Measurements from ENCODE around the gene IDUA.

Gene IDUA

GRCh38 chr4:956531-957230, 30.2 kb upstream of the IDUA start:
- DNase-seq, result no peak

GRCh38 chr4:957231-957580, 29.6 kb upstream of the IDUA start:
- no peak for DNase-seq

- DNase-seq, result no peak
These were observed 29.1 kb upstream of the IDUA start for GRCh38 chr4:957581-958313.

- no peak for DNase-seq
These were observed 28.6 kb upstream of the IDUA start for GRCh38 chr4:958314-958665.

- DNase-seq, result no peak
These were observed 28.0 kb upstream of the IDUA start for GRCh38 chr4:958696-959337.

GRCh38 chr4:959338-960139, 27.3 kb upstream of the IDUA start:
- no peak for DNase-seq

GRCh38 chr4:960140-960635, 26.7 kb upstream of the IDUA start:
- no peak for DNase-seq

- DNase-seq, result no peak
These were observed 26.1 kb upstream of the IDUA start for GRCh38 chr4:960636-961350.

GRCh38 chr4:961351-962230, 25.3 kb upstream of the IDUA start:
- no peak for DNase-seq

- DNase-seq, result no peak
These were observed 24.3 kb upstream of the IDUA start for GRCh38 chr4:962231-963208.

- no peak for DNase-seq
These were observed 23.3 kb upstream of the IDUA start for GRCh38 chr4:963276-964225.

GRCh38 chr4:964346-965025, 22.4 kb upstream of the IDUA start:
- DNase-seq, result no peak

- DNase-seq, result no peak
These were observed 21.6 kb upstream of the IDUA start for GRCh38 chr4:965048-965765.

- no peak for DNase-seq
These were observed 21.1 kb upstream of the IDUA start for GRCh38 chr4:965766-966134.

- no peak for DNase-seq
These were observed 20.4 kb upstream of the IDUA start for GRCh38 chr4:966266-967112.
